Panc1 (cell line): Measurements from ENCODE around the gene XKR8. TPM values are rescaled to one million over a fixed set of nuclear protein-coding genes. Genes with fewer than 3 reads are reported as not detected.

Experiments used
- ATAC-seq: fragments of 200-7000 bp; cut with Tn5 transposase; 2 replicates; pipeline ENCODE4 v1.9.1; 2020; ENCODE audit warnings: mild to moderate bottlenecking, moderate library complexity
- BruUV-seq: library from RNA; stranded (reverse); fragments of 400-500 nt; replicated peaks from 2 replicates; lab custom pipeline; 2021; lab: Mats Ljungman, UMichigan
- CTCF ChIA-PET: fragments of 300-600 bp; sonication (Branson Sonifier 250); formaldehyde crosslinking; loops from one replicate; lab custom pipeline; 2022; ENCODE audit warnings: antibody characterized with exemption; lab: Charles Lee
- POLR2A ChIA-PET: fragments of 300-600 bp; sonication (Branson Sonifier 250); formaldehyde crosslinking; loops from one replicate; lab custom pipeline; 2022; ENCODE audit warnings: antibody characterized with exemption; lab: Charles Lee
- DNase-seq: peaks from one replicate; pipeline ENCODE4 v3.0.0-alpha.2; 2010; ENCODE audit warnings: low read depth, low spot score
- H3K27ac ChIP-seq: 2 replicates; pipeline ENCODE4 v1.5.1; 2011; ENCODE audit warnings: mild to moderate bottlenecking, low read length, inconsistent platforms
- H3K27me3 ChIP-seq: fragments of 200-500 bp; sonication (Bioruptor generic); 2 replicates; pipeline ENCODE4 v1.6.0; 2014; ENCODE audit warnings: low read length, inconsistent platforms; ENCODE audit not compliant: control insufficient read depth, insufficient read depth
- H3K36me3 ChIP-seq: fragments of 200-500 bp; sonication (Bioruptor generic); 2 replicates; pipeline ENCODE4 v1.5.1; 2014; ENCODE audit warnings: inconsistent platforms, mild to moderate bottlenecking, low read length, moderate library complexity; ENCODE audit not compliant: control insufficient read depth, insufficient read depth
- H3K4me1 ChIP-seq: 2 replicates; pipeline ENCODE4 v1.5.1; 2011; ENCODE audit warnings: inconsistent platforms, mild to moderate bottlenecking, low read length, moderate library complexity; ENCODE audit not compliant: control insufficient read depth, insufficient read depth
- H3K4me3 ChIP-seq, 2 experiments: 2 replicates each; pipeline ENCODE4 v1.5.1; 2011 to 2012; ENCODE audit warnings: low read depth in 2 of 2, low read length in 2 of 2, mild to moderate bottlenecking in 2 of 2, inconsistent platforms in 1 of 2, moderate library complexity in 1 of 2
- H3K9me3 ChIP-seq: fragments of 200-500 bp; sonication (Bioruptor generic); 2 replicates; pipeline ENCODE4 v1.5.1; 2014; ENCODE audit warnings: low read depth, mild to moderate bottlenecking, inconsistent platforms, low read length, moderate library complexity; ENCODE audit not compliant: control insufficient read depth, insufficient read depth
- POLR2AphosphoS5 ChIP-seq: IDR thresholded peaks from 2 replicates; pipeline ENCODE4 v1.6.1; 2012; ENCODE audit warnings: mild to moderate bottlenecking, low read depth, low read length, moderate library complexity
- SIN3A ChIP-seq: IDR thresholded peaks from 2 replicates; pipeline ENCODE4 v1.6.1; 2012; ENCODE audit warnings: low read depth, mild to moderate bottlenecking, low read length, moderate library complexity, borderline replicate concordance; ENCODE audit not compliant: insufficient read depth
- TCF7L2 ChIP-seq: IDR thresholded peaks from 2 replicates; pipeline ENCODE4 v1.6.1; 2011; ENCODE audit warnings: mild to moderate bottlenecking, low read depth, low read length, inconsistent platforms
- in situ Hi-C: cut with HindIII; loops from 2 replicates; pipeline ENCODE4 v1.10.0; 2016; ENCODE audit warnings: low sequenced_read_pairs, low pct_unique_long_range_greater_than_20kb
- intact Hi-C: fragments of 100-400 bp; cut with micrococcal nuclease; formaldehyde crosslinking; loops from one replicate; pipeline ENCODE4 v1.10.0; 2022; ENCODE audit not compliant: unreplicated experiment
- total RNA-seq: library from RNA; stranded (reverse); gene quantifications from one replicate; pipeline ENCODE4 v1.2.1, GENCODE V29; 2021; ENCODE audit not compliant: unreplicated experiment
- TF ChIP-seq, protein P1 (sequence below): fragments of 450-650 bp; IDR thresholded peaks from 2 replicates; pipeline ENCODE4 v1.5.1; 2017; ENCODE audit warnings: mild to moderate bottlenecking
- TF ChIP-seq, protein P2 (sequence below), 2 experiments: IDR thresholded peaks; 2 replicates each; pipeline ENCODE4 v1.6.1; 2011 to 2012; ENCODE audit warnings: low read depth in 2 of 2, control low read depth in 1 of 2, low read length in 1 of 2, mild to moderate bottlenecking in 1 of 2, moderate library complexity in 1 of 2; ENCODE audit not compliant: insufficient read depth in 1 of 2

The XKR8 gene
- total RNA-seq, 1 experiment from 2014 or later, result 10.6 TPM

DNA sequence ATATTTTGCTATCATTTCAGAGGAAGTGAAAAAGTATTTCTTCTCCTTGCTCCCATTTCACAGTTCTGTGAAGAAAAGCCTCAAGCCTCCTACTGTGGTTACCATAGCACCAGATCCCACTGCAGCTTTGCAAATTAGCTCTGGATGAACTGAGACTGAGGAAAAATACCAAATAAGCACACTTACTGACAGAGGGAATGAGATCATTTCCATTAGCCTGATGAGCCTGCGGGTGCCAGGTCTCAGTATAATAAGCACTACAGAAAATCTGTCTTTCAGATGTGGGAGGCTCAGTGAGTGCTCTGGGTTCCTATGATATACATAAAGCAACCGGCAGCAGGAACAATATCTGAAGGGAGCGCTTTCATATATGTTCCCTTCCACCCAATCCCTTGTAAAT is 21.4 kb downstream of the XKR8 start:
- in situ Hi-C loops (no loop called here), intact Hi-C loops (no loop called here)
- Histone ChIP-seq H3K27me3 (no peaks in the 10 kb centered on the region), H3K36me3 (no peaks in the 10 kb centered on the region), H3K4me1 (no peaks in the 10 kb centered on the region), H3K4me3 (no peak overlapping the region), H3K9me3 (no peaks in the 10 kb centered on the region), H3K27ac (no peak overlapping the region)
- no peak; the same call in 1 of the 2 replicates for ATAC-seq
- CTCF ChIA-PET, result no interaction called here
- TF ChIP-seq, protein P1, sequence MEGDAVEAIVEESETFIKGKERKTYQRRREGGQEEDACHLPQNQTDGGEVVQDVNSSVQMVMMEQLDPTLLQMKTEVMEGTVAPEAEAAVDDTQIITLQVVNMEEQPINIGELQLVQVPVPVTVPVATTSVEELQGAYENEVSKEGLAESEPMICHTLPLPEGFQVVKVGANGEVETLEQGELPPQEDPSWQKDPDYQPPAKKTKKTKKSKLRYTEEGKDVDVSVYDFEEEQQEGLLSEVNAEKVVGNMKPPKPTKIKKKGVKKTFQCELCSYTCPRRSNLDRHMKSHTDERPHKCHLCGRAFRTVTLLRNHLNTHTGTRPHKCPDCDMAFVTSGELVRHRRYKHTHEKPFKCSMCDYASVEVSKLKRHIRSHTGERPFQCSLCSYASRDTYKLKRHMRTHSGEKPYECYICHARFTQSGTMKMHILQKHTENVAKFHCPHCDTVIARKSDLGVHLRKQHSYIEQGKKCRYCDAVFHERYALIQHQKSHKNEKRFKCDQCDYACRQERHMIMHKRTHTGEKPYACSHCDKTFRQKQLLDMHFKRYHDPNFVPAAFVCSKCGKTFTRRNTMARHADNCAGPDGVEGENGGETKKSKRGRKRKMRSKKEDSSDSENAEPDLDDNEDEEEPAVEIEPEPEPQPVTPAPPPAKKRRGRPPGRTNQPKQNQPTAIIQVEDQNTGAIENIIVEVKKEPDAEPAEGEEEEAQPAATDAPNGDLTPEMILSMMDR, result no peak
- TF ChIP-seq SIN3A, result no peak
- no peak for TF ChIP-seq TCF7L2
- no peak for TF ChIP-seq POLR2AphosphoS5
- TF ChIP-seq, protein P2, sequence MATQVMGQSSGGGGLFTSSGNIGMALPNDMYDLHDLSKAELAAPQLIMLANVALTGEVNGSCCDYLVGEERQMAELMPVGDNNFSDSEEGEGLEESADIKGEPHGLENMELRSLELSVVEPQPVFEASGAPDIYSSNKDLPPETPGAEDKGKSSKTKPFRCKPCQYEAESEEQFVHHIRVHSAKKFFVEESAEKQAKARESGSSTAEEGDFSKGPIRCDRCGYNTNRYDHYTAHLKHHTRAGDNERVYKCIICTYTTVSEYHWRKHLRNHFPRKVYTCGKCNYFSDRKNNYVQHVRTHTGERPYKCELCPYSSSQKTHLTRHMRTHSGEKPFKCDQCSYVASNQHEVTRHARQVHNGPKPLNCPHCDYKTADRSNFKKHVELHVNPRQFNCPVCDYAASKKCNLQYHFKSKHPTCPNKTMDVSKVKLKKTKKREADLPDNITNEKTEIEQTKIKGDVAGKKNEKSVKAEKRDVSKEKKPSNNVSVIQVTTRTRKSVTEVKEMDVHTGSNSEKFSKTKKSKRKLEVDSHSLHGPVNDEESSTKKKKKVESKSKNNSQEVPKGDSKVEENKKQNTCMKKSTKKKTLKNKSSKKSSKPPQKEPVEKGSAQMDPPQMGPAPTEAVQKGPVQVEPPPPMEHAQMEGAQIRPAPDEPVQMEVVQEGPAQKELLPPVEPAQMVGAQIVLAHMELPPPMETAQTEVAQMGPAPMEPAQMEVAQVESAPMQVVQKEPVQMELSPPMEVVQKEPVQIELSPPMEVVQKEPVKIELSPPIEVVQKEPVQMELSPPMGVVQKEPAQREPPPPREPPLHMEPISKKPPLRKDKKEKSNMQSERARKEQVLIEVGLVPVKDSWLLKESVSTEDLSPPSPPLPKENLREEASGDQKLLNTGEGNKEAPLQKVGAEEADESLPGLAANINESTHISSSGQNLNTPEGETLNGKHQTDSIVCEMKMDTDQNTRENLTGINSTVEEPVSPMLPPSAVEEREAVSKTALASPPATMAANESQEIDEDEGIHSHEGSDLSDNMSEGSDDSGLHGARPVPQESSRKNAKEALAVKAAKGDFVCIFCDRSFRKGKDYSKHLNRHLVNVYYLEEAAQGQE (IDR thresholded peaks at IDR 0.05; ENCODE audit: insufficient read depth in 1 of 2, low read depth in 2 of 2, low read length in 1 of 2), result no peak
- BruUV-seq, result no TSS peak
- POLR2A ChIA-PET, result no interaction called here
- no peak for DNase-seq

DNA sequence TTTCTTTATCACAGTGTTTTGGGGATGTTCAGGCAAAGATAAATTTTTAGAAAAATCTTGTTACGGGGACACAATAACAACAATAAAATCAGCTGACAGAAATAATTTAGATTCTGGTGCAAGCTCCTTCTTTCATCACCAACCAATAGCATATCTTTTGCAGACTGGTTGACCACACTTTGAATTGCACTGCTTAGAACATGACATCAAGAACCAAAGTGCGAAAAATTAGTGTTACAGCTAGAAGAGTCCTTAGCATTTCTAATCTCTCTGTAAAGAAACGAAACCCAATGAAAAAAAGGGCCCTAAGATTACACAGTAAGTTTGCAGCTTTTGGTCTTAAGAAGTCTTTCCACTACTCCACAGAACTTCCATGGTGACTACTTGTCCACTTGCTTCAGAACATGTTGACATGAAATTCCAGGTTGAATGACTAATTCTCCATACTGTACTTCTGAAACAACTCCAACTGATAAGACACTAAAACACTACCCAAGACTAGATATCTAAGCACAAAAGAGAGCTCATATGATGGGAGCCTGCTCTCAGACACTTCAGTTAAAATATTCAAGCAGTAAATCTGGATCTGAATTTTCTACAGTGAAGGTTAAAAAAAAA is 31.3 kb downstream of the XKR8 start:
- no peaks in the 10 kb centered on the region for H3K9me3 ChIP-seq
- in situ Hi-C loops, result no loop called here
- POLR2A ChIA-PET, result no interaction called here
- H3K4me1 ChIP-seq, result no peaks in the 10 kb centered on the region
- TF ChIP-seq, protein P2 (IDR thresholded peaks at IDR 0.05; ENCODE audit: insufficient read depth in 1 of 2, low read depth in 2 of 2, low read length in 1 of 2), result no peak
- no peak for TF ChIP-seq POLR2AphosphoS5
- no peak for TF ChIP-seq TCF7L2
- TF ChIP-seq, protein P1, result no peak
- no peak for TF ChIP-seq SIN3A
- DNase-seq (no peak), ATAC-seq (no peak)
- no TSS peak for BruUV-seq
- intact Hi-C loops, result no loop called here
- peaks cover 18% of the 10 kb centered on the region for H3K36me3 ChIP-seq
- CTCF ChIA-PET, result no interaction called here
- H3K4me3 ChIP-seq, result no peak overlapping the region
- H3K27me3 ChIP-seq, result no peaks in the 10 kb centered on the region
- no peak overlapping the region for H3K27ac ChIP-seq
